Measurements from ENCODE around the gene NISCH. TPM values are rescaled to one million over a fixed set of nuclear protein-coding genes. Genes with fewer than 3 reads are reported as not detected.

The NISCH gene
- total RNA-seq, 1 experiment from 2014 or later: 104 TPM

DNA sequence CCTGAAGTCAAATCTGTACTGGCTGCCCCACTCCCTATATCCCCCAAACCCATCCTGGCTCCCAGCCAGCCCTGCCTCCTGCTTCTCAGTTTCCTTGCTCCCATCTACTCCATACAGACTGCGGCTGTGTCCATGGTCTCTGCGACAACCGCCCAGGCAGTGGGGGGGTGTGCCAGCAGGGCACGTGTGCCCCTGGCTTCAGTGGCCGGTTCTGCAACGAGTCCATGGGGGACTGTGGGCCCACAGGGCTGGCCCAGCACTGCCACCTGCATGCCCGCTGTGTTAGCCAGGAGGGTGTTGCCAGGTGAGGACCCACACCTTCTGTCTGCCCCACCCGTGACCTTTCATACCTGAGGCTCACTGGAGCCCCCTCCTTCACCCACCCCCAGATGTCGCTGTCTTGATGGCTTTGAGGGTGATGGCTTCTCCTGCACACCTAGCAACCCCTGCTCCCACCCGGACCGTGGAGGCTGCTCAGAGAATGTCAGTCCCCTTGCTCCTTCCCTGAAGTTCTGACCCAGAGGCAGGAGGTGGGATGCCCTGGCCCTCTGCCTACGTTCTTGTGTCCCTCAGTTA, 54.4 kb downstream of the NISCH start:
- no peaks in the 10 kb centered on the region for H3K27me3 ChIP-seq (ENCODE audit: insufficient read depth, low read length)
- H4K91ac ChIP-seq (ENCODE audit: insufficient read length, low read depth, low read length): no peak overlapping the region
- H3K79me1 ChIP-seq (ENCODE audit: insufficient read depth, low read depth, low read length, poor library complexity, severe bottlenecking): no peaks in the 10 kb centered on the region
- TF ChIP-seq, protein P1, sequence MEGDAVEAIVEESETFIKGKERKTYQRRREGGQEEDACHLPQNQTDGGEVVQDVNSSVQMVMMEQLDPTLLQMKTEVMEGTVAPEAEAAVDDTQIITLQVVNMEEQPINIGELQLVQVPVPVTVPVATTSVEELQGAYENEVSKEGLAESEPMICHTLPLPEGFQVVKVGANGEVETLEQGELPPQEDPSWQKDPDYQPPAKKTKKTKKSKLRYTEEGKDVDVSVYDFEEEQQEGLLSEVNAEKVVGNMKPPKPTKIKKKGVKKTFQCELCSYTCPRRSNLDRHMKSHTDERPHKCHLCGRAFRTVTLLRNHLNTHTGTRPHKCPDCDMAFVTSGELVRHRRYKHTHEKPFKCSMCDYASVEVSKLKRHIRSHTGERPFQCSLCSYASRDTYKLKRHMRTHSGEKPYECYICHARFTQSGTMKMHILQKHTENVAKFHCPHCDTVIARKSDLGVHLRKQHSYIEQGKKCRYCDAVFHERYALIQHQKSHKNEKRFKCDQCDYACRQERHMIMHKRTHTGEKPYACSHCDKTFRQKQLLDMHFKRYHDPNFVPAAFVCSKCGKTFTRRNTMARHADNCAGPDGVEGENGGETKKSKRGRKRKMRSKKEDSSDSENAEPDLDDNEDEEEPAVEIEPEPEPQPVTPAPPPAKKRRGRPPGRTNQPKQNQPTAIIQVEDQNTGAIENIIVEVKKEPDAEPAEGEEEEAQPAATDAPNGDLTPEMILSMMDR (conservative IDR thresholded peaks at IDR 0.05): no peak
- H2AFZ ChIP-seq (ENCODE audit: low read length): no peak overlapping the region
- no peak overlapping the region for H4K5ac ChIP-seq (ENCODE audit: insufficient read length, low read depth, low read length)
- no peak overlapping the region for H2BK20ac ChIP-seq (ENCODE audit: low read depth, low read length, poor library complexity, severe bottlenecking)
- Mint-ChIP-seq H3K27ac (peak overlapping the region in 1 of 3 experiments; percentile 44; a peak in 1 of 7 replicates), H3K4me1 (peaks cover 10 to 20% of the 10 kb centered on the region in 2 experiments), H3K27me3 (ENCODE audit: low read depth) (no peaks in the 10 kb centered on the region; the same call in 1 of the 2 replicates), H3K4me3 (no peak overlapping the region), H3K9me3 (no peaks in the 10 kb centered on the region), H3K36me3 (ENCODE audit: insufficient read depth in 1 of 3, low read depth in 3 of 3) (no peaks in the 10 kb centered on the region; a peak in 1 of 7 replicates)
- no peak overlapping the region for H3K23ac ChIP-seq (ENCODE audit: insufficient read length, low read depth, low read length)
- no peak overlapping the region for H3K4me2 ChIP-seq (ENCODE audit: insufficient read depth, insufficient read length, low read length)
- no peak overlapping the region for H3K9ac ChIP-seq (ENCODE audit: extremely low read depth, insufficient read length, low read length)
- no peaks in the 10 kb centered on the region for H3K9me3 ChIP-seq (ENCODE audit: control insufficient read depth, low read depth, low read length)
- no peak overlapping the region for H3K56ac ChIP-seq (ENCODE audit: insufficient read length, low read depth, low read length)
- WGBS (ENCODE audit: extremely low coverage, insufficient read length, low lambda C conversion rate): no CpG with 5 or more reads among the region's 12 CpGs
- H2BK5ac ChIP-seq (ENCODE audit: insufficient read length, low read length): no peak overlapping the region
- no peak for DNase-seq
- H4K8ac ChIP-seq (replicated peaks; ENCODE audit: insufficient read length, low read depth, low read length): no peak overlapping the region
- peaks cover 3% of the 10 kb centered on the region for H4K20me1 ChIP-seq (ENCODE audit: control insufficient read depth, insufficient read depth, insufficient read length)
- H2BK12ac ChIP-seq (ENCODE audit: insufficient read length, low read depth, low read length): no peak overlapping the region
- H3K4ac ChIP-seq (ENCODE audit: low read depth, low read length): no peak overlapping the region
- H2BK15ac ChIP-seq (ENCODE audit: low read depth, low read length): no peak overlapping the region
- H3K14ac ChIP-seq (ENCODE audit: insufficient read depth, low read length): no peak overlapping the region; the same call in 1 of the 2 replicates
- H3T11ph ChIP-seq (ENCODE audit: low read length): no peak overlapping the region
- H2AK5ac ChIP-seq (ENCODE audit: insufficient read length, low read length): no peak overlapping the region
- no peaks in the 10 kb centered on the region for H3K23me2 ChIP-seq (ENCODE audit: insufficient read length, low read depth, low read length, poor library complexity, severe bottlenecking)
- no peak overlapping the region for H3K18ac ChIP-seq (ENCODE audit: insufficient read length, low read depth, low read length)
- H3K4me1 ChIP-seq (ENCODE audit: insufficient read depth, low read length): no peaks in the 10 kb centered on the region
- H3K79me2 ChIP-seq (ENCODE audit: insufficient read depth, low read length): no peaks in the 10 kb centered on the region
- no peak overlapping the region for H2BK120ac ChIP-seq (ENCODE audit: low read depth, low read length, poor library complexity, severe bottlenecking)
- H3K27ac ChIP-seq (ENCODE audit: insufficient read length, low read depth, low read length): no peak overlapping the region

Measured in H9 (cell line).